Measurements from ENCODE around the gene RPL39L.

DNA sequence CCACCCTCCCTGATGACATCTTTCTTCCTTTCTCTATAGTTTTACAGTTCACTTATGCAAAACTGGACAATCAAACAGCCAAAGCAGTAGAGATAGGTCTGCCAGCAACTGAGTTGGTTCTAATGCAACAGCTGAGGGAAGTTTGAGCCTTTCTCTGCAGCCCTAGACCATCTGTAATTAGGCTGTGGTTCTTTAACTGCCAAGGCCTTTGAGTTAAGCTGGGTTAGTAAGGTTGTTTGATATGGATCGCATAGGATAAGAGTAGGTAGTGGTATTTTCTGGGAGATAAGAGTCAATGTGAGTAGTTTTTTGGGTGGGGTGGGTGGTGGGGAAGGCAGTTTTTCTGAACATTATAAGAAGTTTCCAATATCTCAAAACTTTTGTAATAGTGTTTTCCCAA lies 3.0 kb downstream of the RPL39L start:
- TF ChIP-seq POLR2A (IDR thresholded peaks at IDR 0.05; ENCODE audit: low read length) (no peak), GATA1 (IDR thresholded peaks at IDR 0.05; ENCODE audit: low read depth, low read length) (no peak)
